ENCODE data around the gene LSM4.

DNA sequence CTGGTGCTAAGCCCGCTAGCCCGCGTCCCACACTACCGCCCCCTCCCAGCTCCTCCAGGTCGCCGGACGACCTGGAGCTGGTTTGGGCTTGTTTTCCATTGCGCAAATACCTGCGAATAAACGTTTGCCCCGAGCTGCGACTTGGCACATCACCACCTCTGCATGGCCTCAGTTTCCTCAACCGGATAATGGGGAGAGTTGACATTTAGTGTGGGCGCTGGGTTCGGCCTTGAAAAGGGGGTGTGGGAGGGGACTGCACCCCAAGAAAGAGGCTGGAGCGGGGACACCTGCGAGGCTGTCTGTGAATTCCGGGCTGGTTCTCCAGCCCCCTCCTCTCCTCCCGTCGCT is 30.4 kb downstream of the LSM4 start:
- TF ChIP-seq CTCF (IDR thresholded peaks at IDR 0.05; ENCODE audit: insufficient read depth, low read length, poor library complexity, severe bottlenecking): no peak
- no peak for TF ChIP-seq EZH2phosphoT487 (conservative IDR thresholded peaks at IDR 0.05; ENCODE audit: low read length)
